ENCODE data around the gene NTM. TPM values are rescaled to one million over a fixed set of nuclear protein-coding genes. Genes with fewer than 3 reads are reported as not detected.

Gene NTM
- total and polyA plus RNA-seq, 4 experiments from 2014 or later: not detected

DNA sequence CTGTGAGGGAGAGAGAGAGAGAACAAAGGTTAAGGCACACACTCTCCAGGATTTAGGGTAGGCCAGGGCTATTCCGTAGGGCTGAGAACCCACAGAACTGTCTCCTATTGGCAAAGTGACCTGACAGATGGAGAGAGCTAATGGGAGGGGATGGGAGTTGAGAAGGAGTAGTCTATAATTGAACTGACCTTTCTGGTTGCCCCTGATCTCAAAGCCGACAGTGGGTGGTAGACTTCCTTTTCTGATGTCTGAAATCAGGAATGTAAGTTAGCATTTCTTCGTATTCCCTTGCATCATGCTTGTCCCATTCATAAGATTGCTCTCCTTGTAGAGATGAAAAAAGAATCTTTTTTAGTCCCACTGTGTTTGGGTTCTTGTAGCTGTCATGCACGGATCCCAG, 210.1 kb downstream of the NTM start:
- intact Hi-C loops (cut with micrococcal nuclease): no loop called here

DNA sequence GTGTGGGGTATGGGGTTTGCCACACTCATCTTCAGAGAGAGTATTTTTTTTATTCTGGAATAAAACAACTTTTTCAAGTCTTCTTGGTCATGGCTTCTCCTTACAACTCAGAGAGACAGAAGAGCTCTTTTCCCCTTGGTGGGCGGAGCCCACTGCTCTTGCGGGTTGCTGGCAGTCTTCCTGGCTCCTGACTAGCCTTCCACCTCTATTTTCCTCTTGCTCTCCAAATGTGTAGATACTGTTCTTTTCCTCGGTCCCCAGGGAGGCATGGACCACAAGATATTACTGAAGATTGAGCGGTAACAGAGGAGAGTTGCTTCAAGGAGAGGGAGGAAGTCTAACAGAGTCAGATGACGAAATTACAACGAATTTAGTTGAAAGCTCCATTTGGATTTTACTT, 210.6 kb downstream of the NTM start:
- H3K4me3 ChIP-seq (ENCODE audit: low read length in 2 of 2): no peak overlapping the region
- intact Hi-C loops (cut with micrococcal nuclease): no loop called here
- H3K4me3 Mint-ChIP-seq: no peak overlapping the region
- ChIA-PET CTCF (ENCODE audit: partially characterized antibody) (no interaction called here), POLR2A (ENCODE audit: partially characterized antibody) (no interaction called here)
- no peaks in the 10 kb centered on the region for H3K4me1 ChIP-seq (ENCODE audit: insufficient read depth, low read length)
- no peak overlapping the region for H3K27ac Mint-ChIP-seq
- no peaks in the 10 kb centered on the region for H3K36me3 Mint-ChIP-seq
- H3K9me3 Mint-ChIP-seq: peaks cover 0 to 8% (median 2%) of the 10 kb centered on the region in 8 donors
- H3K9me3 ChIP-seq (ENCODE audit: control insufficient read depth in 1 of 2, low read length in 2 of 2): no peaks in the 10 kb centered on the region
- H3K27me3 ChIP-seq (ENCODE audit: insufficient read depth, low read length): no peaks in the 10 kb centered on the region
- H3K27ac ChIP-seq (ENCODE audit: low read depth, low read length): no peak overlapping the region
- H3K36me3 ChIP-seq (ENCODE audit: insufficient read depth, low read length): no peaks in the 10 kb centered on the region
- H3K4me1 Mint-ChIP-seq: no peaks in the 10 kb centered on the region
- peaks cover 0 to 1% of the 10 kb centered on the region in 2 donors for H3K27me3 Mint-ChIP-seq
- DNase-seq: no peak

More for the DNA sequence above, 210.1 kb downstream of the NTM start:
- no peak overlapping the region for H3K4me3 ChIP-seq (ENCODE audit: low read length in 2 of 2)
- H3K27ac ChIP-seq (ENCODE audit: low read depth, low read length): no peak overlapping the region
- H3K4me1 ChIP-seq (ENCODE audit: insufficient read depth, low read length): no peaks in the 10 kb centered on the region
- ChIA-PET CTCF (ENCODE audit: partially characterized antibody) (no interaction called here), POLR2A (ENCODE audit: partially characterized antibody) (no interaction called here)
- no peaks in the 10 kb centered on the region for H3K36me3 Mint-ChIP-seq
- H3K4me1 Mint-ChIP-seq: no peaks in the 10 kb centered on the region
- no peaks in the 10 kb centered on the region for H3K36me3 ChIP-seq (ENCODE audit: insufficient read depth, low read length)
- H3K9me3 ChIP-seq (ENCODE audit: control insufficient read depth in 1 of 2, low read length in 2 of 2): no peaks in the 10 kb centered on the region
- H3K27me3 ChIP-seq (ENCODE audit: insufficient read depth, low read length): no peaks in the 10 kb centered on the region
- no peak for DNase-seq
- no peak overlapping the region for H3K27ac Mint-ChIP-seq
- peaks cover 0 to 8% (median 1%) of the 10 kb centered on the region in 8 donors for H3K9me3 Mint-ChIP-seq
- peaks cover 0 to 1% of the 10 kb centered on the region in 2 donors for H3K27me3 Mint-ChIP-seq
- H3K4me3 Mint-ChIP-seq: no peak overlapping the region

DNA sequence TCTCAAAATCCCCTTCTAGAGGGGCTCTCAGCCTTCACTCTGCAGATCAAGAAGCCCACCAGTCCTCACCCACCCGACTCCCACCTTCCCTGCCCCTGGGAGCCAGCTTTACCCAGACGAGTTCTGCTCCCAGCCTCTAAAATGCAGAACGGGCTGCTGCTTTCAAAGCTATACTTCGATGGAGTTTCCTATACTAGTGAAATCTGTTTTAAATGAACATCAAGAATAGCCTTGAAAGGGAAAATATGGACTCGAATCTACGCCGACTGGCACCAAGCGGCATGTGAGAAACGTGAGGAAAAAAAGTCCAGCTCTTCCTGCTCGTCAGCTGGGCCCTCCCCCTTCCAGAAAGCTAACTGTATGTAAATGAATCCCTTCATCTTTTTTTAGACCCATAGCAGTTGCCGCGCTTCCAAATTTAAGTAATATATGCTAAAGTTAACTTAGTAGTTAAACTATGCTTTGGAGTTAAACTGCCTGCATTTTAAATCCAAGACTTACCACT, 211.7 kb downstream of the NTM start:
- H3K4me1 Mint-ChIP-seq: no peaks in the 10 kb centered on the region
- no peaks in the 10 kb centered on the region for H3K27me3 ChIP-seq (ENCODE audit: insufficient read depth, low read length)
- H3K36me3 Mint-ChIP-seq: no peaks in the 10 kb centered on the region
- no peak overlapping the region for H3K4me3 Mint-ChIP-seq
- POLR2A ChIA-PET (ENCODE audit: partially characterized antibody): no interaction called here
- H3K4me3 ChIP-seq (ENCODE audit: low read length in 2 of 2): no peak overlapping the region
- DNase-seq: no peak
- peaks cover 0 to 1% of the 10 kb centered on the region in 2 donors for H3K27me3 Mint-ChIP-seq
- no peaks in the 10 kb centered on the region for H3K36me3 ChIP-seq (ENCODE audit: insufficient read depth, low read length)
- intact Hi-C loops (cut with micrococcal nuclease): no loop called here
- peaks cover 0 to 11% (median 3%) of the 10 kb centered on the region in 8 donors for H3K9me3 Mint-ChIP-seq
- CTCF ChIA-PET (ENCODE audit: partially characterized antibody): no interaction called here
- no peak overlapping the region for H3K27ac ChIP-seq (ENCODE audit: low read depth, low read length)
- no peaks in the 10 kb centered on the region for H3K9me3 ChIP-seq (ENCODE audit: control insufficient read depth in 1 of 2, low read length in 2 of 2)
- H3K4me1 ChIP-seq (ENCODE audit: insufficient read depth, low read length): no peaks in the 10 kb centered on the region
- no peak overlapping the region for H3K27ac Mint-ChIP-seq

DNA sequence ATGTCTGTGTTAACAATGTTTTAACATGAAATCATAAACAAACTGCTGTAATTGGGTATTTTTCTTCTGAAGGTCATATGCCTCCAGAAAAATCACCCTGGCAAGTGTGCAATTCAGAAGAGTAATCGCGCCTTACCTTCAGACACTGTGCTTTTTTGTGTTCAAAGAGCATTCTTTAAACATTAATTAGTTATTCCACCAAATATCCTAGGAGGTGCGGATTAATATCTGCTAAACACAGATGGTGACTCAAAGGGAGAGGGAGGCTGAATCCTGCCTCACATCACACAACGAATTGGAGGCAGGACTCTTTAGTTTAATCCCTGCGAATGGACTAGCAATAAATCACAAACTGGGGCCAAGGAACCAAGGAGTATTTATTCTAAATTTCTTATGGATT, 213.0 kb downstream of the NTM start:
- H3K36me3 ChIP-seq (ENCODE audit: insufficient read depth, low read length): no peaks in the 10 kb centered on the region
- Mint-ChIP-seq H3K27me3 (peaks cover 0 to 1% of the 10 kb centered on the region in 2 donors), H3K27ac (no peak overlapping the region), H3K4me3 (no peak overlapping the region), H3K36me3 (no peaks in the 10 kb centered on the region), H3K4me1 (no peaks in the 10 kb centered on the region), H3K9me3 (peaks cover 0 to 11% (median 4%) of the 10 kb centered on the region in 8 donors)
- H3K27me3 ChIP-seq (ENCODE audit: insufficient read depth, low read length): no peaks in the 10 kb centered on the region
- no peak for DNase-seq
- H3K9me3 ChIP-seq (ENCODE audit: control insufficient read depth in 1 of 2, low read length in 2 of 2): no peaks in the 10 kb centered on the region
- ChIA-PET CTCF (ENCODE audit: partially characterized antibody) (no interaction called here), POLR2A (ENCODE audit: partially characterized antibody) (no interaction called here)
- H3K27ac ChIP-seq (ENCODE audit: low read depth, low read length): no peak overlapping the region
- H3K4me3 ChIP-seq (ENCODE audit: low read length in 2 of 2): no peak overlapping the region
- H3K4me1 ChIP-seq (ENCODE audit: insufficient read depth, low read length): no peaks in the 10 kb centered on the region
- intact Hi-C loops (cut with micrococcal nuclease): no loop called here

DNA sequence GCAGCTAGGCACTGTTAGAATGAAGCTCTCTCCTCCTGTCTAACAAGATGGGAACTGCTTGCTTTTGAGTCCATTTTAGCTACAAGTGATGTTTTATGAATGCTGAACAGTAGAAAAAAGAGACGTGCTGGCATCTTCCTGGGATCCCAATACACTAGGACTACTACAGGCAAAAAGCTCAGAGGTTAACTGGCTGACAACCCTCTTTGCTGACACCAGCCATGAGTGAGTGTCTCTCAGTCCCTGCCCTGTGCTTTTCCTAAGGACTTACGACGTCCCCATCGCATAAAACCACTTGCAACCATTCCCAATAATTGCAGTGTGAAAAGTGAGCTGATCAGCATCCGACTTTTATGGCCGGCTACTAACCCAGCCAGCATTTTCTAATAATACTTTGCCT, 213.5 kb downstream of the NTM start:
- DNase-seq: no peak
- Histone ChIP-seq H3K9me3 (ENCODE audit: control insufficient read depth in 1 of 2, low read length in 2 of 2) (no peaks in the 10 kb centered on the region), H3K4me1 (ENCODE audit: insufficient read depth, low read length) (no peaks in the 10 kb centered on the region), H3K36me3 (ENCODE audit: insufficient read depth, low read length) (no peaks in the 10 kb centered on the region), H3K27me3 (ENCODE audit: insufficient read depth, low read length) (no peaks in the 10 kb centered on the region), H3K4me3 (ENCODE audit: low read length in 2 of 2) (no peak overlapping the region), H3K27ac (ENCODE audit: low read depth, low read length) (no peak overlapping the region)
- H3K27ac Mint-ChIP-seq: no peak overlapping the region
- intact Hi-C loops (cut with micrococcal nuclease): no loop called here
- ChIA-PET POLR2A (ENCODE audit: partially characterized antibody) (no interaction called here), CTCF (ENCODE audit: partially characterized antibody) (no interaction called here)
- H3K36me3 Mint-ChIP-seq: no peaks in the 10 kb centered on the region
- no peaks in the 10 kb centered on the region for H3K4me1 Mint-ChIP-seq
- peaks cover 0 to 1% of the 10 kb centered on the region in 2 donors for H3K27me3 Mint-ChIP-seq
- H3K9me3 Mint-ChIP-seq: peaks cover 1 to 10% (median 4%) of the 10 kb centered on the region in 8 donors
- no peak overlapping the region for H3K4me3 Mint-ChIP-seq

DNA sequence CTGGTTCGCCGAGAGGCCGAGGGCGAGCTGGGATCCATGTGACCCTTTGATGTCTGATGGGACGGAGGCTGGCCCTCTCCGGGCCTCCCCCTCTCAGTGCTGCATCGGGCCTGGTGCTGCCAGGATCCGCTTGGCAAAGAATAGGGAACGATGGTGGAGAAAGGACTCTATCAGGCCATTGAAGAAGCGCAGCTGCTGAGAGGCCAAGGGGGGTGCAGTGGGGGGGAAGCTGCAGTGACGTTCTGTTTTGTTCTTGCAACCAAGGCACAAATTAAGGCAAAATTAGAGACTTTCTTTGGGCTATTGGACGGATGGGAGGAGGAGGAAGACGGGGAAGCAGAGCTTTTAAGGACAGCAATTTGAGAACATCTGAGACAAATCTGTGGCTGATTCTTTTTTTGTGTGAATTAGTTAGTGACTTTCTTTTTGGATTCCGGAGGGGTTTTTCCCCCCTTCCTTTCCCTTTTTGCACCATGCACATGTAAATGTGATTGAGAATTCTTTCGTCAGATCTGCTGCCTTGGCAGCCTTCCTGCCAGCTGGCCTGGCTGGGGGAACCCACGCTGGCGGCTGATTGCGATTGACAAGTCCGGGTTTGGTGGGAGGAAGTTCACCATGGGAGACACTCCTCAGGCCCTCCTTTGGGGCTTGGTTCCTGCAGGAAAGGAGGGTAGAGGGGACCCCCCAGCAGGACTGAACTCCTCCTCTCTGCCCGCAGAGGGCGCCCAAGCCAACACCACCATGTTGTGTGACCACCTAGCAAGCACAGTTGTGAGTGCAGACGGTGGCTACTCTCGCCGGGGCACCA, 214.6 kb downstream of the NTM start:
- H3K27me3 Mint-ChIP-seq: peaks cover 0 to 1% of the 10 kb centered on the region in 2 donors
- intact Hi-C loops (cut with micrococcal nuclease): no loop called here
- H3K9me3 Mint-ChIP-seq: peaks cover 1 to 7% (median 5%) of the 10 kb centered on the region in 8 donors
- Histone ChIP-seq H3K4me1 (ENCODE audit: insufficient read depth, low read length) (no peaks in the 10 kb centered on the region), H3K27me3 (ENCODE audit: insufficient read depth, low read length) (no peaks in the 10 kb centered on the region), H3K9me3 (ENCODE audit: control insufficient read depth in 1 of 2, low read length in 2 of 2) (no peaks in the 10 kb centered on the region), H3K4me3 (ENCODE audit: low read length in 2 of 2) (no peak overlapping the region), H3K27ac (ENCODE audit: low read depth, low read length) (no peak overlapping the region), H3K36me3 (ENCODE audit: insufficient read depth, low read length) (no peaks in the 10 kb centered on the region)
- no peak for DNase-seq
- no peaks in the 10 kb centered on the region for H3K4me1 Mint-ChIP-seq
- ChIA-PET POLR2A (ENCODE audit: partially characterized antibody) (no interaction called here), CTCF (ENCODE audit: partially characterized antibody) (no interaction called here)
- H3K27ac Mint-ChIP-seq: no peak overlapping the region
- H3K36me3 Mint-ChIP-seq: no peaks in the 10 kb centered on the region
- no peak overlapping the region for H3K4me3 Mint-ChIP-seq

DNA sequence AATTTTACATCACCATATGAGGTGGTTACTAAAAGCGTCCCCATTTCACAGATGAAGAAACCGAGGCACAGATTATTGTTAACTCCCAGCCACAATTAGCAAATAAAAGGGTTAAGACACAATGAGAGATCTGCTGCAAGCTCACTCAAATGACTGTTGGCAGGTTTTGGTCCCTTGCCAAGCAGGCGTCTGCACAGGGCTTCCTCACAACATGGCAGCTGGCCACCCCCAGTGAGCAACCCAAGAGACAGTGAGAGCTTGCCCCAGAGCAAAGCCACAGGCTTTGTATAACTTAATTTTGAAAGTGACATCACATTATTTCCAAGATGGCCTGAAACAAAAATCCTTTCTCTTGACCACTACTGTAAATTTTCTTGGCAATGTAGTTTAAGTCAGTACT, 217.6 kb downstream of the NTM start:
- H3K4me3 Mint-ChIP-seq: no peak overlapping the region
- peaks cover 0 to 1% of the 10 kb centered on the region in 2 donors for H3K27me3 Mint-ChIP-seq
- H3K9me3 Mint-ChIP-seq: peaks cover 1 to 7% (median 5%) of the 10 kb centered on the region in 8 donors
- ChIA-PET POLR2A (ENCODE audit: partially characterized antibody) (no interaction called here), CTCF (ENCODE audit: partially characterized antibody) (no interaction called here)
- H3K4me1 ChIP-seq (ENCODE audit: insufficient read depth, low read length): no peaks in the 10 kb centered on the region
- H3K27ac Mint-ChIP-seq: no peak overlapping the region
- no peaks in the 10 kb centered on the region for H3K27me3 ChIP-seq (ENCODE audit: insufficient read depth, low read length)
- H3K9me3 ChIP-seq (ENCODE audit: control insufficient read depth in 1 of 2, low read length in 2 of 2): no peaks in the 10 kb centered on the region
- DNase-seq: no peak
- H3K4me3 ChIP-seq (ENCODE audit: low read length in 2 of 2): no peak overlapping the region
- H3K27ac ChIP-seq (ENCODE audit: low read depth, low read length): no peak overlapping the region
- intact Hi-C loops (cut with micrococcal nuclease): no loop called here
- no peaks in the 10 kb centered on the region for H3K36me3 ChIP-seq (ENCODE audit: insufficient read depth, low read length)
- H3K4me1 Mint-ChIP-seq: no peaks in the 10 kb centered on the region
- H3K36me3 Mint-ChIP-seq: no peaks in the 10 kb centered on the region

Measured in CD4-positive, alpha-beta memory T cell (primary cell).